CD4-positive, CD25-positive, alpha-beta regulatory T cell (primary cell): ENCODE results near the gene CEP97. TPM values are rescaled to one million over a fixed set of nuclear protein-coding genes. Genes with fewer than 3 reads are reported as not detected.
"Not testable (repeated sequence)": the region's sequence is repeated elsewhere in the genome, so short reads cannot be mapped to it uniquely, and the experiment has no call there.

Experiments
- ATAC-seq, 2 donors: fragments of 150-1000 bp; cut with Tn5 transposase; one replicate each; pipeline ENCODE4 v1.10.0; 2021; ENCODE audit warnings: low read depth in 2 of 2, moderate number of reproducible peaks in 2 of 2, moderate library complexity in 1 of 2
- DNase-seq, 3 donors: peaks; one replicate each; pipeline versions ENCODE4 v3.0.0 to v3.0.0-alpha.2; 2012 to 2022; ENCODE audit warnings: mixed read lengths in 1 of 3
- H3K27ac ChIP-seq: one replicate; pipeline ENCODE4 v1.7.0; 2013; ENCODE audit warnings: mild to moderate bottlenecking, low read length; ENCODE audit not compliant: insufficient read depth, poor library complexity, severe bottlenecking
- H3K27me3 ChIP-seq: one replicate; pipeline ENCODE4 v1.7.0; 2013; ENCODE audit warnings: low read length; ENCODE audit not compliant: control insufficient read depth, insufficient read depth
- H3K36me3 ChIP-seq: one replicate; pipeline ENCODE4 v1.7.0; 2013; ENCODE audit warnings: mild to moderate bottlenecking, low read length, moderate library complexity; ENCODE audit not compliant: control insufficient read depth, insufficient read depth
- H3K4me1 ChIP-seq: 2 replicates; pipeline ENCODE4 v1.7.0; 2013; ENCODE audit warnings: mild to moderate bottlenecking, low read length; ENCODE audit not compliant: insufficient read depth, control insufficient read depth, poor library complexity, severe bottlenecking
- H3K4me3 ChIP-seq: one replicate; pipeline ENCODE4 v1.7.0; 2013; ENCODE audit warnings: low read depth, mild to moderate bottlenecking, low read length, moderate library complexity
- H3K9me3 ChIP-seq, 2 experiments: 1 replicate in 1 of 2; 2 replicates in 1 of 2; pipeline ENCODE4 v1.7.0; 2013; ENCODE audit warnings: low read length in 2 of 2, mild to moderate bottlenecking in 1 of 2, moderate library complexity in 1 of 2; ENCODE audit not compliant: control insufficient read depth in 2 of 2
- H3K27ac Mint-ChIP-seq, 3 donors: one replicate each; pipeline ENCODE4 v1.8.0; 2020 to 2022; ENCODE audit warnings: mild to moderate bottlenecking in 3 of 3, mixed read lengths in 3 of 3, moderate library complexity in 2 of 3
- H3K27me3 Mint-ChIP-seq: one replicate; pipeline ENCODE4 v1.8.0; 2022; ENCODE audit warnings: mild to moderate bottlenecking, mixed read lengths
- H3K36me3 Mint-ChIP-seq: one replicate; pipeline ENCODE4 v1.8.0; 2020; ENCODE audit warnings: mixed read lengths
- H3K4me1 Mint-ChIP-seq, 4 donors: one replicate each; pipeline ENCODE4 v1.8.0; 2020 to 2022; ENCODE audit warnings: mixed read lengths in 4 of 4, mild to moderate bottlenecking in 1 of 4
- H3K4me3 Mint-ChIP-seq, 4 donors: one replicate each; pipeline ENCODE4 v1.8.0; 2020 to 2022; ENCODE audit warnings: mild to moderate bottlenecking in 4 of 4, mixed read lengths in 4 of 4, moderate library complexity in 3 of 4
- H3K9me3 Mint-ChIP-seq, 7 donors: one replicate each; pipeline ENCODE4 v1.8.0; 2020 to 2022; ENCODE audit warnings: mixed read lengths in 7 of 7, mild to moderate bottlenecking in 3 of 7, moderate library complexity in 2 of 7
- polyA plus RNA-seq, 4 donors: library from polyadenylated mRNA; unstranded; fragments of 300-500 nt; fragmentation: Illumina TruSeq; gene quantifications; one replicate each; pipeline ENCODE4 v1.2.3, GENCODE V29; 2021
- total RNA-seq: library from RNA; stranded (reverse); gene quantifications from one replicate; pipeline ENCODE4 v1.2.3, GENCODE V29; 2022

The CEP97 gene
- total and polyA plus RNA-seq, 5 donors from 2014 or later, result 4.8 to 15.2 (median 7.3) TPM

DNA sequence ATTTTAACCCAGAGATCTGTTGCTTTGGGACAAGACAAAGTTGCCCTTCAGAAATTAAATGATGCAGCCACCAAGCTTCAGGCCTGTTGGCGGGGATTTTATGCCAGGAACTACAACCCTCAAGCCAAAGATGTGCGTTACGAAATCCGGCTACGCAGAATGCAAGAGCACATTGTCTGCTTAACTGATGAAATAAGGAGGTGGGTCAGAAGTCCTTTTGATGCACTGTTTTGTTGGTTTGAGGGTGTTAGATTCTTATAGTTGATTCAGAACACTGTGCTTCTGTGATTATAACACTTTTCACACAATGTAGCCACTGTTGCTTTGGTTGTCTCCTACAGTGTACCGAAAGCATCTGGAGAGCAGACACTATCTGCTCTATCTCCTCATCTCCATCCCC, 33.8 kb downstream of the CEP97 start:
- H3K36me3 Mint-ChIP-seq, result peaks cover 64% of the 10 kb centered on the region
- peak overlapping the region in 2 of 3 donors; percentile 0 to 5 for H3K27ac Mint-ChIP-seq
- no peaks in the 10 kb centered on the region for H3K27me3 Mint-ChIP-seq
- peaks cover 18% of the 10 kb centered on the region for H3K4me1 ChIP-seq
- DNase-seq (no peak), ATAC-seq (no peak)
- H3K9me3 Mint-ChIP-seq, result peaks cover 0 to 8% (median 2%) of the 10 kb centered on the region in 7 donors
- H3K4me1 Mint-ChIP-seq, result peaks cover 27 to 55% (median 41%) of the 10 kb centered on the region in 4 donors
- no peak overlapping the region for H3K4me3 Mint-ChIP-seq
- H3K27ac ChIP-seq, result no peak overlapping the region
- peaks cover 55% of the 10 kb centered on the region for H3K36me3 ChIP-seq
- H3K4me3 ChIP-seq, result no peak overlapping the region
- H3K9me3 ChIP-seq, result no peaks in the 10 kb centered on the region
- no peaks in the 10 kb centered on the region for H3K27me3 ChIP-seq

DNA sequence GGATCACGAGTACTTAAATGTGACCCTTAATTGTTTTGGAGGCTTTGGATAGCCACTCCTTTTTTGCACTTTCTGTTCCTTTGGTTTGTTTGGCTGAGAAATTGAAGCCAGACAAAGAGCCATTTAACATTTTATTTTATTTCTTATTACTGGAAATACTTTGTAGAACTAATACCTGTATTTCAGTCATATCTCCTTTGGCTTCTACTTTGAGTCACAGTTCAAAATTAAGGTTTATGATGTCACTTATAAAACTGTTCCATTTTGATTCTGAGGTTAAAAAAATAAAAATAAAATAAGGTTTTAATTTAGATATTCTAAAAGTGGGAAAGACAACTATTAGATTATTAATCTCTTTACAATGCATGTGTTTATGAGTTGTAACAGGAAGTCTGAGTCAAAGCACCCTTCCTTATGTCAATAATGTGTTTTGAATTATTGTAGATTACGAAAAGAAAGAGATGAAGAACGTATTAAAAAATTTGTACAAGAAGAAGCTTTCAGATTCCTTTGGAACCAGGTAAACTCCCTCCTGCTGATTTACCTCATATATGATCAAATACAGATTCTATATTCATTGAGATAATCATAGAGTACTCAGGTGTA, 37.7 kb downstream of the CEP97 start:
- H3K36me3 ChIP-seq, result peaks cover 48% of the 10 kb centered on the region
- peak in 1 of 3 donors; percentile 26 for DNase-seq
- H3K27ac ChIP-seq, result peak overlapping the region; percentile 56
- peaks cover 18% of the 10 kb centered on the region for H3K4me1 ChIP-seq
- Mint-ChIP-seq H3K36me3 (peaks cover 65% of the 10 kb centered on the region), H3K27me3 (no peaks in the 10 kb centered on the region), H3K4me3 (peak overlapping the region in 3 of 4 donors; percentile 38 to 81 (median 43)), H3K9me3 (peaks cover 0 to 8% (median 0%) of the 10 kb centered on the region in 7 donors), H3K4me1 (peaks cover 24 to 49% (median 32%) of the 10 kb centered on the region in 4 donors), H3K27ac (peak overlapping the region in 2 of 3 donors; percentile 45 to 94)
- no peaks in the 10 kb centered on the region for H3K9me3 ChIP-seq
- peak overlapping the region; percentile 56 for H3K4me3 ChIP-seq
- peak in 1 of 2 donors; percentile 34 for ATAC-seq
- no peaks in the 10 kb centered on the region for H3K27me3 ChIP-seq

DNA sequence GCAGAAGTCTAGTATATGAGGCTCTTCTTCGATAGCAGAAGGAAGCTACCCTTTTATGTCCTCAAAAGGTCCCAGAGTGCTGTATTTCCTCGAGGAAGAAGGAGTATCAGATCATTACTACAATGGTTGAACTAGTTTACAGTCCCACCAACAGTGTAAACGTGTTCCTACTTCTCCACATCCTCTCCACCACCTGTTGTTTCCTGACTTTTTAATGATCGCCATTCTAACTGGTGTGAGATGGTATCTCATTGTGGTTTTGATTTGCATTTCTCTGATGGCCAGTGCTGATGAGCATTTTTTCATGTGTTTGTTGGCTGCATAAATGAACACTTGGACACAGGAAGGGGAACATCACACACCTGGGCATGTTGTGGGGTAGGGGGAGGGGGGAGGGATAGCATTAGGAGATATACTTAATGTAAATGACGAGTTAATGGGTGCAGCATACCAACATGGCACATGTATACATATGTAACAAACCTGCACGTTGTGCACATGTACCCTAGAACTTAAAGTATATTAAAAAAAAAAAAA, 53.4 kb downstream of the CEP97 start:
- not testable (repeated sequence) for DNase-seq, H3K27me3 ChIP-seq, H3K9me3 Mint-ChIP-seq, H3K9me3 ChIP-seq, H3K36me3 Mint-ChIP-seq, H3K27me3 Mint-ChIP-seq, ATAC-seq
- Histone ChIP-seq H3K4me3 (peak overlapping the region; percentile 48), H3K4me1 (peaks cover 35% of the 10 kb centered on the region), H3K27ac (peak overlapping the region; percentile 90), H3K36me3 (peaks cover 12% of the 10 kb centered on the region)
- Mint-ChIP-seq H3K4me3 (peak overlapping the region; percentile 86 to 97 (median 94)), H3K4me1 (peaks cover 16 to 47% (median 32%) of the 10 kb centered on the region in 4 donors), H3K27ac (peak overlapping the region; percentile 87 to 99 (median 98))

GRCh38 chr3:101778385-101779046, 54.1 kb downstream of the CEP97 start:
- Mint-ChIP-seq H3K27ac (peak overlapping the region; percentile 98 to 99 (median 99)), H3K36me3 (peaks cover 4% of the 10 kb centered on the region), H3K4me1 (peaks cover 16 to 52% (median 34%) of the 10 kb centered on the region in 4 donors), H3K9me3 (no peaks in the 10 kb centered on the region), H3K4me3 (peak overlapping the region; percentile 86 to 97 (median 94)), H3K27me3 (no peaks in the 10 kb centered on the region)
- ATAC-seq (peak in 1 of 2 donors; percentile 2), DNase-seq (no peak)
- Histone ChIP-seq H3K9me3 (no peaks in the 10 kb centered on the region), H3K4me3 (peak overlapping the region; percentile 85), H3K36me3 (peaks cover 17% of the 10 kb centered on the region), H3K27ac (peak overlapping the region; percentile 90), H3K4me1 (peaks cover 35% of the 10 kb centered on the region), H3K27me3 (no peaks in the 10 kb centered on the region)

DNA sequence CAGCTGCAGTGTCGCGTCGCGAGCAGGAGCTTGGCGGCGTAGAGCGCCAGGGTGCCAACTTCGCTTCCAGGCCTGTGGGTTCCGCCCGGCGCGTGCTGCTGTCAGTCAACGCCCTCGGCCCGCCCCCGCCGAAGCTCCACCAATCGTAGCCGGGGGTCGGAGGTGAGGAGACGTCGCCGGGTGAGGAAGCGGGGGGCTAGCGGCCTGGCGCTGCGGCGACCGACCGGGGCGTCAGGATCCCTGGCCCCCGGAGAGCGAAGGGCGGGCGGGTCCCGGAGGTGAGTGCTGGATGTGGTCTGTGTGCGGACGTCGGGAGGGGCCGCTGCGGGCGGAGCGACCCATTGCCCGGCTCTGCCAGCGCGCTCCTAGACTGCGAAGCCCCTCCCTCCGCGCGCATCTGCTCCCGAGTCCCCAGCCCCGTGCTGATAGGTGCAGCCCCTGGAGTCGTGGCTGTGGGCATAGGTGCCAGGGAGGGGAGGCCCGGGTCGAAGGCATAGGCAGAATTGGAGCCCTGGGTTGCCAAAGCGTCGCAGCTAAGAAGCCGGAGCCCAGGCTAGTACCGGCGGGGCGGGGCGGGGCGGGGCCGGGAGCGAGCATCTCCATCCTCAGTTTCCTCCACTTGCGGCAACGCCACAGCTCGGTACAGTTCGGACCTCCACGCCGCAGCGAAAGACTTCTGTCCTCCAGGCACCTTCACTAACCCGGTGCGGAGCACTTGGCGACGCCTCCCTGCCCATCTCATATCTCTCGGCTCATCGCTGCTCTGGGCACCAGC, 54.8 kb downstream of the CEP97 start, which contains the start of gene NXPE3:
Gene NXPE3 (plus strand): TSS at position 165 of the 775 bp plus-strand sequence. CDS start 6,386 bp downstream, outside the sequence.
- Mint-ChIP-seq H3K4me3 (peak within 1 kb of the TSS; percentile 86 to 97 (median 94)), H3K27ac (peak within 1 kb of the TSS; percentile 98 to 99 (median 99)), H3K36me3 (peaks cover 11% of the 10 kb centered on the region), H3K27me3 (no peaks in the 10 kb centered on the region), H3K9me3 (no peaks in the 10 kb centered on the region), H3K4me1 (peaks cover 20 to 59% (median 40%) of the 10 kb centered on the region in 4 donors)
- H3K4me1 ChIP-seq, result peaks cover 37% of the 10 kb centered on the region
- no peaks in the 10 kb centered on the region for H3K27me3 ChIP-seq
- H3K9me3 ChIP-seq, result no peaks in the 10 kb centered on the region
- H3K27ac ChIP-seq, result peak within 1 kb of the TSS; percentile 90
- peak within 1 kb of the TSS; percentile 85 for H3K4me3 ChIP-seq
- ATAC-seq (peak; percentile 95), DNase-seq (peak; percentile 92 to 95 (median 95))
- H3K36me3 ChIP-seq, result peaks cover 22% of the 10 kb centered on the region

GRCh38 chr3:101779822-101780381, 55.5 kb downstream of the CEP97 start:
- peaks cover 12% of the 10 kb centered on the region for H3K36me3 Mint-ChIP-seq
- peaks cover 29% of the 10 kb centered on the region for H3K36me3 ChIP-seq
- DNase-seq, result no peak
- peak overlapping the region; percentile 85 for H3K4me3 ChIP-seq
- ATAC-seq, result no peak
- H3K9me3 Mint-ChIP-seq, result no peaks in the 10 kb centered on the region
- H3K27ac Mint-ChIP-seq, result peak overlapping the region; percentile 98 to 99 (median 99)
- H3K4me3 Mint-ChIP-seq, result peak overlapping the region; percentile 86 to 97 (median 94)
- no peaks in the 10 kb centered on the region for H3K27me3 ChIP-seq
- no peaks in the 10 kb centered on the region for H3K9me3 ChIP-seq
- peaks cover 25 to 66% (median 46%) of the 10 kb centered on the region in 4 donors for H3K4me1 Mint-ChIP-seq
- H3K27me3 Mint-ChIP-seq, result no peaks in the 10 kb centered on the region
- H3K4me1 ChIP-seq, result peaks cover 44% of the 10 kb centered on the region
- peak overlapping the region; percentile 90 for H3K27ac ChIP-seq

- peak overlapping the region; percentile 90 for H3K27ac ChIP-seq
- no peaks in the 10 kb centered on the region for H3K9me3 Mint-ChIP-seq
Observed at GRCh38 chr3:101780661-101781060, 56.2 kb downstream of the CEP97 start.

More at GRCh38 chr3:101780661-101781060, 56.2 kb downstream of the CEP97 start:
- peak overlapping the region; percentile 86 to 97 (median 94) for H3K4me3 Mint-ChIP-seq
- peak overlapping the region; percentile 98 to 99 (median 99) for H3K27ac Mint-ChIP-seq
- H3K4me1 Mint-ChIP-seq, result peaks cover 32 to 73% (median 53%) of the 10 kb centered on the region in 4 donors
- H3K4me3 ChIP-seq, result peak overlapping the region; percentile 85
- no peaks in the 10 kb centered on the region for H3K27me3 ChIP-seq
- peaks cover 36% of the 10 kb centered on the region for H3K36me3 ChIP-seq
- DNase-seq (no peak), ATAC-seq (no peak)
- H3K36me3 Mint-ChIP-seq, result peaks cover 17% of the 10 kb centered on the region
- peaks cover 51% of the 10 kb centered on the region for H3K4me1 ChIP-seq
- no peaks in the 10 kb centered on the region for H3K9me3 ChIP-seq
- no peaks in the 10 kb centered on the region for H3K27me3 Mint-ChIP-seq
